Thyroid gland (tissue), 4 donors: Measurements from ENCODE around the gene SIGLEC1.

Experiments used
- CTCF ChIP-seq, 6 experiments: fragments of 200-600 bp in 3 of 6; fragments of 450-650 bp in 3 of 6; sonication (generic) in 3 of 6; IDR thresholded peaks; one replicate each; pipeline ENCODE4 v1.5.1; 2016 to 2019; ENCODE audit warnings: antibody characterized with exemption in 6 of 6, mild to moderate bottlenecking in 2 of 6, inconsistent platforms in 1 of 6, moderate library complexity in 1 of 6
- POLR2A ChIP-seq, 2 donors: fragments of 450-650 bp; IDR thresholded peaks; one replicate each; pipeline ENCODE4 v1.6.1; 2017; ENCODE audit warnings: antibody characterized with exemption in 2 of 2, mild to moderate bottlenecking in 2 of 2, moderate library complexity in 1 of 2

DNA sequence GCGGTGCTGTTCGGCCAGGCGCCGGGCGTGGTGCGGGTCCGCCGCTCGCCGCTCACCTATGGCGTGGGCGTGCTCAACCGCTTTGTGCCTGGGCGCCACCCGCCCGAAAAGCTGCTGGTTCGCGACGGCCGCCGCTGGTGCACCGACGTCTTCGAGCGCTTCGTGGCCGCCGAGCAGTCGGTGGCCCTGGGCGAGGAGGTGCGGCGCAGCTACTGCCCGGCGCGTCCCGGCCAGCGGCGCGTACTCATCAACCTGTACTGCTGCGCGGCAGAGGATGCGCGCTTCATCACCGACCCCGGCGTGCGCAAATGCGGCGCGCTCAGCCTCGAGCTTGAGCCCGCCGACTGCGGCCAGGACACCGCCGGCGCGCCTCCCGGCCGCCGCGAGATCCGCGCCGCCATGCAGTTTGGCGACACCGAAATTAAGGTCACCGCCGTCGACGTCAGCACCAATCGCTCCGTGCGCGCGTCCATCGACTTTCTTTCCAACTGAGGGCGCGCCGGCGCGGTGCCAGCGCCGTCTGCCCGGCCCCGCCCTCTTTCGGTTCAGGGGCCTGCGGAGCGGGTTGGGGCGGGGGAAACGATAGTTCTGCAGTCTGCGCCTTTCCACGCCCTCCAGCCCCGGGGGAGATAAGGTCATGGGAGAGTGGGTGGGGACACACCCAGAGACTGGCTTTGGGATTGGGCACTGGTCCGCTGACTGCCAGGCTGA, 39.4 kb upstream of the SIGLEC1 start:
- no peak for TF ChIP-seq CTCF (IDR thresholded peaks at IDR 0.05)
- no peak for TF ChIP-seq POLR2A (IDR thresholded peaks at IDR 0.05)
